HEK293 (cell line): Measurements from ENCODE around the gene NXN.

Source experiments
- BCL11A ChIP-seq: fragments of 450-650 bp; formaldehyde crosslinking; IDR thresholded peaks from 2 replicates; pipeline ENCODE4 v1.5.1; 2016; ENCODE audit warnings: low read depth, missing biosample characterization, missing genetic modification characterization
- BCL11B ChIP-seq: fragments of 450-650 bp; formaldehyde crosslinking; IDR thresholded peaks from 2 replicates; pipeline ENCODE4 v1.5.1; 2016; ENCODE audit warnings: low read depth, missing biosample characterization, missing genetic modification characterization
- FEZF1 ChIP-seq: fragments of 450-650 bp; formaldehyde crosslinking; IDR thresholded peaks from 2 replicates; pipeline ENCODE4 v1.5.1; 2016; ENCODE audit warnings: missing biosample characterization, missing genetic modification characterization
- GLI4 ChIP-seq: fragments of 450-650 bp; formaldehyde crosslinking; IDR thresholded peaks from 2 replicates; pipeline ENCODE4 v1.5.1; 2016; ENCODE audit warnings: missing biosample characterization, missing genetic modification characterization
- GLIS2 ChIP-seq: fragments of 450-650 bp; formaldehyde crosslinking; IDR thresholded peaks from 2 replicates; pipeline ENCODE4 v1.5.1; 2016; ENCODE audit warnings: missing biosample characterization, missing genetic modification characterization
- HOXD13 ChIP-seq: sonication (generic); formaldehyde crosslinking; IDR thresholded peaks from 2 replicates; pipeline ENCODE4 v1.8.0; 2022; ENCODE audit warnings: missing genetic modification reagents, borderline replicate concordance
- IKZF3 ChIP-seq: fragments of 450-650 bp; IDR thresholded peaks from 2 replicates; pipeline ENCODE4 v1.5.0; 2018; ENCODE audit warnings: missing biosample characterization, mild to moderate bottlenecking, missing genetic modification characterization, moderate library complexity
- KLF17 ChIP-seq: fragments of 450-650 bp; formaldehyde crosslinking; IDR thresholded peaks from 2 replicates; pipeline ENCODE4 v1.5.1; 2016; ENCODE audit warnings: missing biosample characterization, missing genetic modification characterization
- KLF8 ChIP-seq: fragments of 450-650 bp; formaldehyde crosslinking; IDR thresholded peaks from 2 replicates; pipeline ENCODE4 v1.5.1; 2016; ENCODE audit warnings: missing biosample characterization, missing genetic modification characterization
- MYNN ChIP-seq: fragments of 450-650 bp; formaldehyde crosslinking; IDR thresholded peaks from 2 replicates; pipeline ENCODE4 v1.5.1; 2016; ENCODE audit warnings: missing biosample characterization, missing genetic modification characterization, borderline replicate concordance
- PBX3 ChIP-seq: sonication (generic); formaldehyde crosslinking; IDR thresholded peaks from 2 replicates; pipeline ENCODE4 v1.8.1; 2022; ENCODE audit warnings: mild to moderate bottlenecking, moderate library complexity, missing genetic modification reagents
- SP2 ChIP-seq: fragments of 450-650 bp; formaldehyde crosslinking; IDR thresholded peaks from 2 replicates; pipeline ENCODE4 v1.5.1; 2016; ENCODE audit warnings: missing biosample characterization, missing genetic modification characterization
- ZBTB1 ChIP-seq: fragments of 450-650 bp; formaldehyde crosslinking; IDR thresholded peaks from 2 replicates; pipeline ENCODE4 v1.5.1; 2016; ENCODE audit warnings: missing biosample characterization, missing genetic modification characterization
- ZBTB20 ChIP-seq: fragments of 450-650 bp; formaldehyde crosslinking; IDR thresholded peaks from 2 replicates; pipeline ENCODE4 v1.5.1; 2016; ENCODE audit warnings: missing biosample characterization, missing genetic modification characterization
- ZBTB48 ChIP-seq: fragments of 450-650 bp; formaldehyde crosslinking; IDR thresholded peaks from 2 replicates; pipeline ENCODE4 v1.5.1; 2016; ENCODE audit warnings: missing biosample characterization, missing genetic modification characterization
- ZNF121 ChIP-seq: fragments of 450-650 bp; formaldehyde crosslinking; IDR thresholded peaks from 2 replicates; pipeline ENCODE4 v1.5.1; 2016; ENCODE audit warnings: missing biosample characterization, missing genetic modification characterization
- ZNF148 ChIP-seq: fragments of 450-650 bp; formaldehyde crosslinking; IDR thresholded peaks from 2 replicates; pipeline ENCODE4 v1.5.0; 2017; ENCODE audit warnings: missing biosample characterization, missing genetic modification characterization, borderline replicate concordance
- ZNF18 ChIP-seq: fragments of 450-650 bp; formaldehyde crosslinking; IDR thresholded peaks from 2 replicates; pipeline ENCODE4 v1.5.1; 2016; ENCODE audit warnings: missing biosample characterization, missing genetic modification characterization
- ZNF248 ChIP-seq: fragments of 450-650 bp; formaldehyde crosslinking; IDR thresholded peaks from 2 replicates; pipeline ENCODE4 v1.5.1; 2017; ENCODE audit warnings: missing biosample characterization, missing genetic modification characterization
- ZNF391 ChIP-seq: fragments of 450-650 bp; formaldehyde crosslinking; IDR thresholded peaks from 2 replicates; pipeline ENCODE4 v1.5.1; 2016; ENCODE audit warnings: low read depth, missing biosample characterization, missing genetic modification characterization, borderline replicate concordance
- ZNF473 ChIP-seq: fragments of 450-650 bp; formaldehyde crosslinking; IDR thresholded peaks from 2 replicates; pipeline ENCODE4 v1.5.1; 2017; ENCODE audit warnings: missing biosample characterization, missing genetic modification characterization
- ZNF561 ChIP-seq: fragments of 450-650 bp; IDR thresholded peaks from 2 replicates; pipeline ENCODE4 v1.5.1; 2018; ENCODE audit warnings: missing biosample characterization, missing genetic modification characterization, borderline replicate concordance
- ZNF600 ChIP-seq: fragments of 450-650 bp; formaldehyde crosslinking; IDR thresholded peaks from 2 replicates; pipeline ENCODE4 v1.5.1; 2016; ENCODE audit warnings: missing biosample characterization, missing genetic modification characterization
- ZNF677 ChIP-seq: fragments of 450-650 bp; IDR thresholded peaks from 2 replicates; pipeline ENCODE4 v1.5.0; 2018; ENCODE audit warnings: missing biosample characterization, mild to moderate bottlenecking, missing genetic modification characterization, moderate library complexity
- ZNF785 ChIP-seq: fragments of 450-650 bp; formaldehyde crosslinking; IDR thresholded peaks from 2 replicates; pipeline ENCODE4 v1.5.1; 2016; ENCODE audit warnings: missing biosample characterization, missing genetic modification characterization
- ZNF792 ChIP-seq: fragments of 450-650 bp; formaldehyde crosslinking; IDR thresholded peaks from 2 replicates; pipeline ENCODE4 v1.5.1; 2016; ENCODE audit warnings: missing biosample characterization, missing genetic modification characterization
- ZNF830 ChIP-seq: fragments of 450-650 bp; IDR thresholded peaks from 2 replicates; pipeline ENCODE4 v1.5.0; 2018; ENCODE audit warnings: missing biosample characterization, missing genetic modification characterization, low read depth, mild to moderate bottlenecking, moderate library complexity
- ZNF837 ChIP-seq: fragments of 450-650 bp; formaldehyde crosslinking; IDR thresholded peaks from 2 replicates; pipeline ENCODE4 v1.5.1; 2016; ENCODE audit warnings: missing biosample characterization, missing genetic modification characterization
- ZSCAN18 ChIP-seq: fragments of 450-650 bp; formaldehyde crosslinking; IDR thresholded peaks from 2 replicates; pipeline ENCODE4 v1.5.1; 2016; ENCODE audit warnings: missing biosample characterization, missing genetic modification characterization

Gene NXN

GRCh38 chr17:752002-752619 lies 227.5 kb downstream of the NXN start, which contains the start of gene GEMIN4 (continued):
- peak; percentile 81 for TF ChIP-seq ZBTB20 (tag by site-specific recombination)
- peak; percentile 43; the same call in 1 of the 2 replicates for TF ChIP-seq ZNF391 (tag by site-specific recombination)
- TF ChIP-seq HOXD13 = no peak; the same call in 1 of the 2 replicates
- no peak for TF ChIP-seq BCL11A
- TF ChIP-seq GLI4 (tag by site-specific recombination) = no peak
- TF ChIP-seq ZBTB48 (tag by site-specific recombination) = peak; percentile 74
- no peak for TF ChIP-seq ZNF792 (tag by site-specific recombination)
- TF ChIP-seq ZNF248 (tag by site-specific recombination) = no peak
- TF ChIP-seq FEZF1 (tag by site-specific recombination) = no peak
- TF ChIP-seq ZNF121 (tag by site-specific recombination) = peak; percentile 30; the same call in 1 of the 2 replicates
- 0 out of 2 replicates have a peak, but pooled peaks have one; percentile 5 for TF ChIP-seq ZSCAN18
- peak; percentile 78 for TF ChIP-seq ZNF600 (tag by site-specific recombination)
- TF ChIP-seq IKZF3 (tag by site-specific recombination) = no peak
- TF ChIP-seq PBX3 = peak; percentile 85; the same call in 1 of the 2 replicates
- TF ChIP-seq ZNF561 = 0 out of 2 replicates have a peak, but pooled peaks have one; percentile 59
- TF ChIP-seq ZBTB1 = peak; percentile 57; the same call in 1 of the 2 replicates
- TF ChIP-seq ZNF677 (tag by site-specific recombination) = 0 out of 2 replicates have a peak, but pooled peaks have one; percentile 36
- no peak for TF ChIP-seq ZNF18 (tag by site-specific recombination)
- peak; percentile 74 for TF ChIP-seq KLF17
- TF ChIP-seq SP2 (tag by site-specific recombination) = peak; percentile 82
- no peak for TF ChIP-seq ZNF148
- peak; percentile 84 for TF ChIP-seq KLF8 (tag by site-specific recombination)
- TF ChIP-seq ZNF473 (tag by site-specific recombination) = no peak
- TF ChIP-seq GLIS2 (tag by site-specific recombination) = peak; percentile 96
- 0 out of 2 replicates have a peak, but pooled peaks have one; percentile 66 for TF ChIP-seq ZNF837
- TF ChIP-seq ZNF785 (tag by site-specific recombination) = no peak
- TF ChIP-seq BCL11B (tag by site-specific recombination) = no peak
- TF ChIP-seq MYNN (tag by site-specific recombination) = no peak
- no peak for TF ChIP-seq ZNF830 (tag by site-specific recombination)
